Astrocyte (in vitro differentiated cells and primary cell): ENCODE data around the gene FAM131C. TPM values are rescaled to one million over a fixed set of nuclear protein-coding genes. Genes with fewer than 3 reads are reported as not detected.

ENCODE experiments used
- DNase-seq: peaks from one replicate; pipeline ENCODE4 v3.0.0-alpha.2; 2010; ENCODE audit warnings: low read depth
- FAIRE-seq: peaks from 2 replicates; lab custom pipeline; 2011; peaks lifted over from hg19 to GRCh38; lab: Jason Lieb, UNC
- H2AFZ ChIP-seq: 2 replicates; pipeline ENCODE4 v1.6.0; 2012; ENCODE audit warnings: low read depth, low read length, inconsistent platforms
- H3K27ac ChIP-seq: 2 replicates; pipeline ENCODE4 v1.5.1; 2011; ENCODE audit warnings: low read depth, low read length, inconsistent platforms
- H3K27me3 ChIP-seq: 2 replicates; pipeline ENCODE4 v1.6.0; 2011; ENCODE audit warnings: low read length, inconsistent platforms; ENCODE audit not compliant: insufficient read depth
- H3K36me3 ChIP-seq: 2 replicates; pipeline ENCODE4 v1.5.1; 2011; ENCODE audit warnings: low read length, inconsistent platforms; ENCODE audit not compliant: insufficient read depth
- H3K4me1 ChIP-seq: 2 replicates; pipeline ENCODE4 v1.5.1; 2011; ENCODE audit warnings: low read length, inconsistent platforms; ENCODE audit not compliant: insufficient read depth
- H3K4me2 ChIP-seq: 2 replicates; pipeline ENCODE4 v1.6.0; 2012; ENCODE audit warnings: low read length, inconsistent platforms
- H3K4me3 ChIP-seq: 2 replicates; pipeline ENCODE4 v1.5.1; 2011; ENCODE audit warnings: low read depth, mild to moderate bottlenecking, low read length, inconsistent platforms; ENCODE audit not compliant: insufficient read depth
- H3K79me2 ChIP-seq: 2 replicates; pipeline ENCODE4 v1.6.0; 2012; ENCODE audit warnings: mild to moderate bottlenecking, low read length, inconsistent platforms; ENCODE audit not compliant: insufficient read depth
- H3K9ac ChIP-seq: 2 replicates; pipeline ENCODE4 v1.6.0; 2012; ENCODE audit warnings: mild to moderate bottlenecking, low read length, inconsistent platforms
- H3K9me3 ChIP-seq: 2 replicates; pipeline ENCODE4 v1.5.1; 2012; ENCODE audit warnings: low read depth, mild to moderate bottlenecking, low read length, inconsistent platforms; ENCODE audit not compliant: insufficient read depth
- H4K20me1 ChIP-seq: 2 replicates; pipeline ENCODE4 v1.6.0; 2012; ENCODE audit warnings: low read length, inconsistent platforms; ENCODE audit not compliant: insufficient read depth
- H3K27ac Mint-ChIP-seq: one replicate; pipeline ENCODE4 v1.8.0; 2021; ENCODE audit warnings: mild to moderate bottlenecking, mixed read lengths; ENCODE audit not compliant: unreplicated experiment
- H3K27me3 Mint-ChIP-seq: one replicate; pipeline ENCODE4 v1.8.0; 2021; ENCODE audit warnings: low read depth, mixed read lengths; ENCODE audit not compliant: unreplicated experiment
- H3K36me3 Mint-ChIP-seq: one replicate; pipeline ENCODE4 v1.8.0; 2021; ENCODE audit warnings: low read depth, mixed read lengths; ENCODE audit not compliant: unreplicated experiment
- H3K4me1 Mint-ChIP-seq: one replicate; pipeline ENCODE4 v1.8.0; 2021; ENCODE audit warnings: low read depth, mixed read lengths; ENCODE audit not compliant: unreplicated experiment
- H3K4me3 Mint-ChIP-seq: one replicate; pipeline ENCODE4 v1.8.0; 2021; ENCODE audit warnings: mild to moderate bottlenecking, moderate library complexity, mixed read lengths; ENCODE audit not compliant: unreplicated experiment
- H3K9me3 Mint-ChIP-seq: one replicate; pipeline ENCODE4 v1.8.0; 2021; ENCODE audit warnings: mild to moderate bottlenecking, mixed read lengths; ENCODE audit not compliant: unreplicated experiment
- EZH2 ChIP-seq: IDR thresholded peaks from 2 replicates; pipeline ENCODE4 v1.6.1; 2012; ENCODE audit warnings: mild to moderate bottlenecking, low read length, inconsistent platforms; ENCODE audit not compliant: insufficient read depth
- total RNA-seq: library from RNA; stranded (reverse); gene quantifications from 2 replicates; pipeline ENCODE4 v1.2.1, GENCODE V29; 2021
- TF ChIP-seq, protein P1 (sequence below): IDR thresholded peaks from 2 replicates; pipeline ENCODE4 v1.5.1; 2011; ENCODE audit warnings: low read depth, mild to moderate bottlenecking, inconsistent platforms, low read length, moderate library complexity; ENCODE audit not compliant: insufficient read depth

FAM131C gene
- total RNA-seq, 1 donor from 2014 or later: 0.11 TPM

DNA sequence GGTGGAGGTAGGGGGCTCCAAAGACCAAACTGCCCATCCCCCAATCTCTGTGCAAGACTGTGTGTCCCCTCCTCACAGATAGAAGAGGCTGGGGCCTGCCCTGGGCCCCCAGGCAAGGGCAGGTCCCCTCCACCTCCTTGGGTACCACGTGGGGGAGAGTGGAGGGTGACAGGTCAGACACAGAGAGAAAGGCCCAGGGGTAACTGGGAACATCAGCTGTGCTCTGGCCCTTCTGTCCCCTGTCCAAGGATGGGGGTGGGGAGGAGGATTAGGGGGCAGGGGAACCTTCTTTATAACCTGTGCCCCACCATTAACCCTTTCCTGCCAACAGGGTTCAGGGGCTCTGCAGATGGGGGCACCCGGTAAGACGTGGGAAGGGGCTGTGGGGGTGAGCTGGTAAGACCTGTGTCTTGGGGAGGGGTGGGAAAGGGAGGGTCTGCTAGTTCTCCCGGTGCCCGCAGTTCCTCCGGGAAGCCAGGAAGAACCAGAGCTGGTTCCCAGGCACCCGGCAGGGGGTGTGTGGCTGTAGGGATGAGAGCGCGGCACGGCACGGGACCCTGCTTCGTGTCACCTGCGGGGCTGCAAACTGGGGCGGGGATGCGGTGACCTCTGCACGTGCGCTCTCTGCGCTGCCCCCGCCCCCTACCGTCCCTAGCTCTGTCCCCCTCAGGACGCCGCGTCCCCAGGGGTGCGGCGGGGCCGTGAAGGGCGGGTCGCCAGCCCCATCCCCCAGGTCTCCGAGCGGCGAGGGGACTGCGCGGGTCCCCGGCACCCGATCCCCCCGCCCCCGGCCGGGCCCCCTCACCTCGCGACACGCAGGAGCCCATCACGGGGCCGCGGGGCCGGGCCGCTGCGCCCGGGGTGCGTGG lies 601 bp downstream of the FAM131C start:
- Mint-ChIP-seq H3K36me3 (no peaks in the 10 kb centered on the region), H3K4me1 (peaks cover 5% of the 10 kb centered on the region), H3K9me3 (no peaks in the 10 kb centered on the region), H3K4me3 (no peak overlapping the region), H3K27ac (no peak overlapping the region), H3K27me3 (peaks cover 36% of the 10 kb centered on the region)
- peaks cover 32% of the 10 kb centered on the region for H3K4me1 ChIP-seq
- no peak overlapping the region for H3K4me3 ChIP-seq
- H3K79me2 ChIP-seq: no peaks in the 10 kb centered on the region
- H3K27ac ChIP-seq: no peak overlapping the region
- no peak for FAIRE-seq
- no peaks in the 10 kb centered on the region for H3K27me3 ChIP-seq
- peak overlapping the region; percentile 40 for H3K9ac ChIP-seq
- H2AFZ ChIP-seq: peak overlapping the region; percentile 68
- no peak for DNase-seq
- no peaks in the 10 kb centered on the region for H3K9me3 ChIP-seq
- TF ChIP-seq EZH2: peak; percentile 34
- TF ChIP-seq, protein P1, sequence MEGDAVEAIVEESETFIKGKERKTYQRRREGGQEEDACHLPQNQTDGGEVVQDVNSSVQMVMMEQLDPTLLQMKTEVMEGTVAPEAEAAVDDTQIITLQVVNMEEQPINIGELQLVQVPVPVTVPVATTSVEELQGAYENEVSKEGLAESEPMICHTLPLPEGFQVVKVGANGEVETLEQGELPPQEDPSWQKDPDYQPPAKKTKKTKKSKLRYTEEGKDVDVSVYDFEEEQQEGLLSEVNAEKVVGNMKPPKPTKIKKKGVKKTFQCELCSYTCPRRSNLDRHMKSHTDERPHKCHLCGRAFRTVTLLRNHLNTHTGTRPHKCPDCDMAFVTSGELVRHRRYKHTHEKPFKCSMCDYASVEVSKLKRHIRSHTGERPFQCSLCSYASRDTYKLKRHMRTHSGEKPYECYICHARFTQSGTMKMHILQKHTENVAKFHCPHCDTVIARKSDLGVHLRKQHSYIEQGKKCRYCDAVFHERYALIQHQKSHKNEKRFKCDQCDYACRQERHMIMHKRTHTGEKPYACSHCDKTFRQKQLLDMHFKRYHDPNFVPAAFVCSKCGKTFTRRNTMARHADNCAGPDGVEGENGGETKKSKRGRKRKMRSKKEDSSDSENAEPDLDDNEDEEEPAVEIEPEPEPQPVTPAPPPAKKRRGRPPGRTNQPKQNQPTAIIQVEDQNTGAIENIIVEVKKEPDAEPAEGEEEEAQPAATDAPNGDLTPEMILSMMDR: no peak
- peak overlapping the region; percentile 84 for H3K4me2 ChIP-seq
- no peaks in the 10 kb centered on the region for H4K20me1 ChIP-seq
- H3K36me3 ChIP-seq: no peaks in the 10 kb centered on the region

DNA sequence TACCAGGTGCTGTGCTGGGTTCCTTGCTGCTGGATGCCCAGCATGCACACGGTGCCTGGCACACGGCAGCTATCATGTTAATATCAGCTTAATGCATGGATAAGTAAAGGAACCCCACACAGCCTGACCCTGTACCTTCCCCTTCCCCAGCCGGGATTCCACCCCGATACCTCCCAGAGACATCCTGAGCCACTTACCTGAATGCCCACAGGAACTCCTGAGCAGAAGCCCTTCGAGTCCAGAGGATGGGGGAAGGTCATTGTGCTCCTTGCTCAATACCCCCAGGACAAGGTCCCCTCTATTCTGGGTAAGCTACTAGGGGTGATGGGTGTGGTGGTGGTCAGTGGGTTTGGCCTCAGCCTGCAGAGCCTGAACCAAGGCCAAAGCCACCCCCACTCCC lies 1.4 kb downstream of the FAM131C start:
- Histone ChIP-seq H3K4me3 (no peak overlapping the region), H3K36me3 (no peaks in the 10 kb centered on the region), H3K27ac (no peak overlapping the region), H4K20me1 (no peaks in the 10 kb centered on the region), H3K4me2 (no peak overlapping the region), H3K9ac (no peak overlapping the region), H3K9me3 (no peaks in the 10 kb centered on the region), H3K79me2 (no peaks in the 10 kb centered on the region), H2AFZ (no peak overlapping the region), H3K27me3 (no peaks in the 10 kb centered on the region), H3K4me1 (peaks cover 27% of the 10 kb centered on the region)
- no peak for FAIRE-seq
- Mint-ChIP-seq H3K27ac (no peak overlapping the region), H3K27me3 (peaks cover 39% of the 10 kb centered on the region), H3K9me3 (no peaks in the 10 kb centered on the region), H3K4me3 (peak overlapping the region; percentile 9), H3K4me1 (peaks cover 11% of the 10 kb centered on the region), H3K36me3 (no peaks in the 10 kb centered on the region)
- no peak for DNase-seq
- TF ChIP-seq, protein P1: no peak
- no peak for TF ChIP-seq EZH2

DNA sequence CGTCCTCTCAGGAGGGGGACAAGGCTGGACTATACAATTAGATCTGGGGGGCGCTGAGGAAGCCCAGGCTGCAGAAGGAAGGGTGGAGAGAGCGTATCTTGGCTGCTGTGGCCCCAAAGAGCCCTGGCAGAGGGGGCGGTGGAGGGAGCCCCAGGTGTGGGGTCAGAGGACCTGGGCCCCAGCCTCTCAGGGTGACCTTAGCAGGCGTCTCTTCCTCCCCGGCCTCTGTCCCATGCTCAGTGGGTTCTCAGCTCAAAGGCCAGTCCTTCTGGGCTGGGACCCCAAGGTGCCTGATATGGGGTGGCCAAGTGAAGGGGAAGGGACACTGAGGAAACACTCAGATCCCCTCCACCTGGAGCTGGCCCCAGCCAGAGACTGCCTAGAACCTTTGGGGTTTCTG lies 1.8 kb downstream of the FAM131C start:
- H3K4me3 Mint-ChIP-seq: no peak overlapping the region
- Histone ChIP-seq H3K27me3 (no peaks in the 10 kb centered on the region), H3K4me2 (no peak overlapping the region), H3K36me3 (no peaks in the 10 kb centered on the region), H4K20me1 (no peaks in the 10 kb centered on the region), H3K27ac (no peak overlapping the region), H2AFZ (no peak overlapping the region), H3K4me1 (peaks cover 22% of the 10 kb centered on the region), H3K9me3 (no peaks in the 10 kb centered on the region), H3K79me2 (no peaks in the 10 kb centered on the region), H3K4me3 (no peak overlapping the region), H3K9ac (no peak overlapping the region)
- H3K27ac Mint-ChIP-seq: no peak overlapping the region
- no peak for TF ChIP-seq EZH2
- TF ChIP-seq, protein P1: no peak
- peaks cover 11% of the 10 kb centered on the region for H3K4me1 Mint-ChIP-seq
- DNase-seq (no peak), FAIRE-seq (no peak)
- peaks cover 37% of the 10 kb centered on the region for H3K27me3 Mint-ChIP-seq
- H3K36me3 Mint-ChIP-seq: no peaks in the 10 kb centered on the region
- no peaks in the 10 kb centered on the region for H3K9me3 Mint-ChIP-seq
